ENCODE results near the gene PDE4C. TPM values are rescaled to one million over a fixed set of nuclear protein-coding genes. Genes with fewer than 3 reads are reported as not detected.

PDE4C gene
- total RNA-seq, 1 donor = under 0.01 TPM

DNA sequence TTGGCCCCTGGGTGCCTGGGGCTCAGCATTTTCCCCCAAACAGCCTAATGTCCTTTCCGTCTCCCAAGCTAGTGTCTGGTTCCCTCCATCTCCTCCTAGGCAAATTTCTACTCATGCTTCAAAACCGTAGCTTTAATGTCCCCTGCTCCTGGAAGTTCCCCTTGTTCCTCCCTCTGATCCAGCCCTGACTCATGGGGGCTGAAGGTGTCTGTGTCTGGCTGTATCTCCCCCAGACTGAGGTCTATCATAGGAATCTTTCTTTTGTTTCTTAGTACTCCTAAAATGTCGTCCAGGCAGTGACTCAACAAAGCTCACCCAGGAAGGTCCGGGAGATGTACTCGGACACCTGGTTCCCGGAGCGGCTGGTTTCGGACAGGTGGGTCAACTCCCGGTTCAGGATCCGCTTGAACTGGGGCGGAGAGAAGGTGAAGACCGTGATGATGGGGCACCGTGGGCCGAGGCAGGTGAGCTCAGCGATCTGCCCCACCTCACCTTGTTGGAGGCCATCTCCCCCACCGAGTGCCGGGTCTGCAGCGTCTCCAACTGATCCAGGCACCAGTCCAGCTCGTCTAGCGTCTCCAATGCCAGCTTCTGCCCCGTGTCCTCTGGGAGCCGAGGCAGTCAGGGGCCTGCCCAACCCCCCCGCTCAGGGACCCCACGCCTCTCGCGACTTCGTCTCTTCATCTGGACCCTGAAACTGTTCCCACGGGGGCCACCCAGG is 6.2 kb downstream of the PDE4C start:
- Histone ChIP-seq H3K9me3 (ENCODE audit: low read depth, low read length) (no peaks in the 10 kb centered on the region), H4K20me1 (ENCODE audit: insufficient read depth, low read length) (no peaks in the 10 kb centered on the region), H3K27me3 (ENCODE audit: insufficient read depth, low read length) (peaks cover 2% of the 10 kb centered on the region), H3K27ac (ENCODE audit: low read depth, low read length) (no peak overlapping the region), H3K4me1 (ENCODE audit: insufficient read depth, low read length) (peaks cover 8% of the 10 kb centered on the region), H3K36me3 (ENCODE audit: insufficient read depth, low read length) (no peaks in the 10 kb centered on the region), H2AFZ (ENCODE audit: low read length) (no peak overlapping the region), H3K4me2 (ENCODE audit: insufficient read depth, low read length) (no peak overlapping the region), H3K79me2 (ENCODE audit: insufficient read depth, low read length) (no peaks in the 10 kb centered on the region), H3K4me3 (ENCODE audit: insufficient read depth, low read length) (no peak overlapping the region)
- TF ChIP-seq, protein P1, sequence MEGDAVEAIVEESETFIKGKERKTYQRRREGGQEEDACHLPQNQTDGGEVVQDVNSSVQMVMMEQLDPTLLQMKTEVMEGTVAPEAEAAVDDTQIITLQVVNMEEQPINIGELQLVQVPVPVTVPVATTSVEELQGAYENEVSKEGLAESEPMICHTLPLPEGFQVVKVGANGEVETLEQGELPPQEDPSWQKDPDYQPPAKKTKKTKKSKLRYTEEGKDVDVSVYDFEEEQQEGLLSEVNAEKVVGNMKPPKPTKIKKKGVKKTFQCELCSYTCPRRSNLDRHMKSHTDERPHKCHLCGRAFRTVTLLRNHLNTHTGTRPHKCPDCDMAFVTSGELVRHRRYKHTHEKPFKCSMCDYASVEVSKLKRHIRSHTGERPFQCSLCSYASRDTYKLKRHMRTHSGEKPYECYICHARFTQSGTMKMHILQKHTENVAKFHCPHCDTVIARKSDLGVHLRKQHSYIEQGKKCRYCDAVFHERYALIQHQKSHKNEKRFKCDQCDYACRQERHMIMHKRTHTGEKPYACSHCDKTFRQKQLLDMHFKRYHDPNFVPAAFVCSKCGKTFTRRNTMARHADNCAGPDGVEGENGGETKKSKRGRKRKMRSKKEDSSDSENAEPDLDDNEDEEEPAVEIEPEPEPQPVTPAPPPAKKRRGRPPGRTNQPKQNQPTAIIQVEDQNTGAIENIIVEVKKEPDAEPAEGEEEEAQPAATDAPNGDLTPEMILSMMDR (IDR thresholded peaks at IDR 0.05; ENCODE audit: extremely low read depth, low read depth, low read length) = no peak
- peak; percentile 72 for DNase-seq (ENCODE audit: insufficient read length, low spot score, missing footprints)

DNA sequence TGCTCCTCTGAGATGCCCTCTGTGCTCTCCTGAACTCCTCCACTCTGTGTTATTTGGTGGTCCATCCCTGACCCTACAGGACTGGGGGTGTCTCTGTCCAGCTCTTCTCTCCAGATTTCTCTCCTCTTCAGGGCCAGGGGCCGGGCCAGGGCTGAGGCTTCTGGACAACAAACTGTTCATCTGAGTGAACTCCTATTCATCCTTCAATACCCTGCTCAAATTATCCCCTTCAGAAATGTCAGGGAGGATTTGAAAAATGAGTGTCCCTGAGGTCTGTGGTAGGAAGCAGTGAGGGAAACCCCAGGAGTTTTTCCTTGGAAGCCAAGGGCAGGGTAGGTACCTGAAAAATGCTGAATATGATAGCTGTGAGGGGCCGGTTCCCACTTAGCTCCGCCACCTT is 7.6 kb downstream of the PDE4C start:
- no peaks in the 10 kb centered on the region for H3K27me3 ChIP-seq (ENCODE audit: insufficient read depth, low read length)
- H3K9me3 ChIP-seq (ENCODE audit: low read depth, low read length) = no peaks in the 10 kb centered on the region
- no peak overlapping the region for H3K27ac ChIP-seq (ENCODE audit: low read depth, low read length)
- TF ChIP-seq, protein P1 (IDR thresholded peaks at IDR 0.05; ENCODE audit: extremely low read depth, low read depth, low read length) = no peak
- H4K20me1 ChIP-seq (ENCODE audit: insufficient read depth, low read length) = peaks cover 2% of the 10 kb centered on the region
- peaks cover 10% of the 10 kb centered on the region for H3K4me1 ChIP-seq (ENCODE audit: insufficient read depth, low read length)
- H2AFZ ChIP-seq (ENCODE audit: low read length) = no peak overlapping the region
- H3K79me2 ChIP-seq (ENCODE audit: insufficient read depth, low read length) = no peaks in the 10 kb centered on the region
- H3K36me3 ChIP-seq (ENCODE audit: insufficient read depth, low read length) = no peaks in the 10 kb centered on the region
- DNase-seq (ENCODE audit: insufficient read length, low spot score, missing footprints) = peak; percentile 22
- H3K4me3 ChIP-seq (ENCODE audit: insufficient read depth, low read length) = no peak overlapping the region
- H3K4me2 ChIP-seq (ENCODE audit: insufficient read depth, low read length) = no peak overlapping the region

DNA sequence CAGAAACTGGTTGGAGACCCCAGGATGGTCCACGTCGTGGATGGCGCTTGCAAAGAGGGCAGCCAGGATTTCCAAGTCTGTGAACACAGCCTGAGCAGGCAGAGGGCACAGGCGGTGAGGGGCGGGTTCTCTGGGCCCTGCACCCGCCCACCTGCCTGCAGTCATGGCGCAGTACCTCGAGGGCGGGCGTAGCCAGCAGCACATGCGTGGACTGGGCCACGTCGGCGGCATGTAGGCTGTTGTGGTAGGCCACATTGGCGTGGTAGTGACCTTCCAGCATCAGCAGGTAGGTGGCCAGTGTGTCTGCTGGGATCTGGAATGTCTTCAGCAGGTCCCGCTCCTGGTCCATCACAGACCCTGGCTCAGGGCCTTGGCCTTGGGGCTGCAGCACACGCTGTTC is 8.1 kb downstream of the PDE4C start:
- Histone ChIP-seq H3K4me3 (ENCODE audit: insufficient read depth, low read length) (no peak overlapping the region), H3K27ac (ENCODE audit: low read depth, low read length) (no peak overlapping the region), H3K4me2 (ENCODE audit: insufficient read depth, low read length) (no peak overlapping the region), H2AFZ (ENCODE audit: low read length) (no peak overlapping the region), H3K36me3 (ENCODE audit: insufficient read depth, low read length) (no peaks in the 10 kb centered on the region), H3K4me1 (ENCODE audit: insufficient read depth, low read length) (peaks cover 10% of the 10 kb centered on the region), H3K9me3 (ENCODE audit: low read depth, low read length) (no peaks in the 10 kb centered on the region), H3K79me2 (ENCODE audit: insufficient read depth, low read length) (no peaks in the 10 kb centered on the region), H3K27me3 (ENCODE audit: insufficient read depth, low read length) (no peaks in the 10 kb centered on the region), H4K20me1 (ENCODE audit: insufficient read depth, low read length) (peaks cover 2% of the 10 kb centered on the region)
- TF ChIP-seq, protein P1 (IDR thresholded peaks at IDR 0.05; ENCODE audit: extremely low read depth, low read depth, low read length) = no peak
- DNase-seq (ENCODE audit: insufficient read length, low spot score, missing footprints) = peak; percentile 36

DNA sequence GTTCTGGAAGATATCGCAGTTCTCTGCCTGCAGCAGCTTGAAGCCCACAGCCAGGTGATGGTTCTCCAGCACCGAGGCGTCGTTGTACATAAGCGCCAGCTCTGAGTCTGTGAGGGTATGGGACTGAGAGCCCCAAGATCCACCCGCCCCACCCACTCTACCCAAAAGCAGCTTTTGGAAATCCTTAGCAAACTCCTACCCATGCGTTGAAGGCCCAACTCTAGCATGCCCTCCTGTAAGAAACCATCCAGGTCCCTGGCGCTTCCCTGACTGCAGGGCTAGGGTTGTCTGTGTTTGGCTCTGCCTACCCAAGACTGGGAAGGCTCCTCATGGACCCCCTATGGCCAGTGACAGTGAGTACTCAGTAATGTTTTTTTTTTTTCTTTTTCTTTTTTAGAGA is 9.4 kb downstream of the PDE4C start:
- H3K36me3 ChIP-seq (ENCODE audit: insufficient read depth, low read length) = no peaks in the 10 kb centered on the region
- H3K4me3 ChIP-seq (ENCODE audit: insufficient read depth, low read length) = no peak overlapping the region
- peaks cover 10% of the 10 kb centered on the region for H3K4me1 ChIP-seq (ENCODE audit: insufficient read depth, low read length)

More for the DNA sequence above, 9.4 kb downstream of the PDE4C start:
- TF ChIP-seq, protein P1 (IDR thresholded peaks at IDR 0.05; ENCODE audit: extremely low read depth, low read depth, low read length) = no peak
- H3K79me2 ChIP-seq (ENCODE audit: insufficient read depth, low read length) = no peaks in the 10 kb centered on the region
- no peaks in the 10 kb centered on the region for H3K9me3 ChIP-seq (ENCODE audit: low read depth, low read length)
- peaks cover 2% of the 10 kb centered on the region for H4K20me1 ChIP-seq (ENCODE audit: insufficient read depth, low read length)
- no peak overlapping the region for H2AFZ ChIP-seq (ENCODE audit: low read length)
- no peak overlapping the region for H3K27ac ChIP-seq (ENCODE audit: low read depth, low read length)
- no peak overlapping the region for H3K4me2 ChIP-seq (ENCODE audit: insufficient read depth, low read length)
- H3K27me3 ChIP-seq (ENCODE audit: insufficient read depth, low read length) = no peaks in the 10 kb centered on the region
- DNase-seq (ENCODE audit: insufficient read length, low spot score, missing footprints) = peak; percentile 4

Measured in osteoblast (primary cell).